Epithelial cell of alveolus of lung (primary cell): ENCODE results near the gene AIMP1. TPM values are rescaled to one million over a fixed set of nuclear protein-coding genes. Genes with fewer than 3 reads are reported as not detected.

Experiments
- total RNA-seq: library from RNA; depleted of rRNA; stranded (reverse); fragments of >200 nt; gene quantifications from 2 replicates; pipeline ENCODE4 v1.2.1, GENCODE V29; 2015

Gene AIMP1
- total RNA-seq, result 22.9 and 25.6 TPM in 2 replicates

GRCh38 chr4:106315968-106316772 lies at the start of gene AIMP1, which contains the start of gene TBCK:
Gene AIMP1 (plus strand): TSS chr4:106316550. CDS start chr4:106325010, 8,460 bp downstream.
Gene TBCK (minus strand): TSS chr4:106316209. CDS start chr4:106308960, 7,249 bp downstream.

GRCh38 chr4:106368678-106369077 lies 52.3 kb downstream of the AIMP1 start, which contains the start of gene GIMD1:
Gene GIMD1 (minus strand): TSS chr4:106368778. CDS start chr4:106367435, 1,343 bp downstream.

Other genes with a start within 250 kb of the AIMP1 start
- 20.9 and 21.8 TPM in 2 replicates for gene TBCK, start 341 bp upstream of the AIMP1 start, total RNA-seq
- not detected in 2 replicates for gene GIMD1, start 52.2 kb downstream of the AIMP1 start, total RNA-seq